CD4-positive, alpha-beta T cell treated with Interleukin-21 for 1 hour (primary cell): ENCODE data around the gene SYNE2.

ENCODE experiments used
- DNase-seq: peaks from one replicate; pipeline ENCODE4 v3.0.0-alpha.2; 2020

SYNE2 gene

DNA sequence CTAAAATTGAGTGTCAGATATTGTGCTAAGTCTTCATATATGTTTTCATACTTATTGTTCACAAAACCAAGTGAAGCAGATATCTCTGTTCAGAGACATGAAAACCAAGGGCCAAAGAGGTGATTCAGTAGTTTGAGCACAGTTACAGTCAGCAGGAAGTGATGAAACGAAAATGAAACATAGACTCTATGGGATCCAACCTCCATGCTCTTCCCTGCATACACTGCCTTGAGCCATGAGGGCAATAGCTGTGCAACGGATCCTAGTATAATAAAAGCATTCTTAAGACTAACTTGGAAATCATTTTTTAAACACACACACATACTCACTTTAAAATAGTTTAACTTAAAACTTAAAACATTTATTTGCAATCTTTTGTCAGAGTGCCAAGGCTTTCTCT, 413.4 kb downstream of the SYNE2 start:
- DNase-seq: no peak

DNA sequence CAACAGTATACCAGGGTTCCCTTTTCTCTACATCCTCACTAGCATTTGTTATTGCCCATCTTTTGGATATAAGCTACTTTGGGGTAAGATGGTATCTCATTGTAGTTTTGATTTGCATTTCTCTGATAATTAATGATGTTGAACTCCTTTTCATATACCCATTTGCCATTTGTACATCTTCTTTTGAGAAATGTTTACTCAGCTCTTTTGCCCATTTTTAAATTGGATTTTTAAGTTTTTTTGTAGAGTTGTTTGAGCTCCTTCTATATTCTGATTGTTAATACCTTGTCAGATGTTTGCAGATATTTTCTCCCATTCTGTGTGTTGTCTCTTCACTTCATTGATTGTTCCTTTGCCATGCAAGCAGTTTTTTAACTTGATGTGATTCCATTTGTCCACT, 419.2 kb downstream of the SYNE2 start:
- no peak for DNase-seq
